Endothelial cell of umbilical vein (primary cell): Measurements from ENCODE around the gene OR6K3.

Experiments used
- CTCF ChIP-seq, 2 donors: IDR thresholded peaks; 1 replicate in 1 of 2; 2 replicates in 1 of 2; pipeline ENCODE4 v1.5.1; 2011; ENCODE audit warnings: low read length in 2 of 2, mild to moderate bottlenecking in 2 of 2, moderate library complexity in 2 of 2, control low read depth in 1 of 2, inconsistent platforms in 1 of 2, low read depth in 1 of 2; ENCODE audit not compliant: insufficient read depth in 1 of 2; ENCODE audit errors: extremely low read depth in 1 of 2
- EZH2 ChIP-seq: IDR thresholded peaks from 2 replicates; pipeline ENCODE4 v1.6.1; 2012; ENCODE audit warnings: borderline replicate concordance, low read depth, mild to moderate bottlenecking, moderate library complexity, low read length, inconsistent platforms; ENCODE audit not compliant: severe bottlenecking
- FOS ChIP-seq: IDR thresholded peaks from 2 replicates; pipeline ENCODE4 v1.6.1; 2011; ENCODE audit warnings: mild to moderate bottlenecking, low read length, moderate library complexity, borderline replicate concordance; ENCODE audit not compliant: insufficient read depth
- JUN ChIP-seq: IDR thresholded peaks from 2 replicates; pipeline ENCODE4 v1.6.1; 2011; ENCODE audit warnings: borderline replicate concordance, low read depth; ENCODE audit not compliant: insufficient read length, insufficient read depth
- MYC ChIP-seq: IDR thresholded peaks from one replicate; pipeline ENCODE4 v1.6.1; 2011; ENCODE audit warnings: mild to moderate bottlenecking, low read depth, low read length
- POLR2A ChIP-seq: IDR thresholded peaks from 2 replicates; pipeline ENCODE4 v1.6.1; 2012; ENCODE audit warnings: low read depth, mild to moderate bottlenecking, control low read depth, low read length
- POLR2AphosphoS5 ChIP-seq: IDR thresholded peaks from 2 replicates; pipeline ENCODE4 v1.6.1; 2012; ENCODE audit warnings: low read depth, mild to moderate bottlenecking, control low read depth, low read length, moderate library complexity; ENCODE audit not compliant: insufficient read depth
- TF ChIP-seq, protein P1 (sequence below): IDR thresholded peaks from 2 replicates; pipeline ENCODE4 v1.6.1; 2011; ENCODE audit not compliant: insufficient read depth, insufficient read length

- TF ChIP-seq CTCF (IDR thresholded peaks at IDR 0.05; ENCODE audit: extremely low read depth in 1 of 2, insufficient read depth in 1 of 2, low read depth in 1 of 2, low read length in 2 of 2) (no peak), POLR2A (no peak), POLR2AphosphoS5 (no peak), JUN (no peak), EZH2 (no peak), FOS (no peak), MYC (no peak)
- TF ChIP-seq, protein P1, sequence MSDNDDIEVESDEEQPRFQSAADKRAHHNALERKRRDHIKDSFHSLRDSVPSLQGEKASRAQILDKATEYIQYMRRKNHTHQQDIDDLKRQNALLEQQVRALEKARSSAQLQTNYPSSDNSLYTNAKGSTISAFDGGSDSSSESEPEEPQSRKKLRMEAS: no peak
These were observed 46.2 kb downstream of the OR6K3 start for GRCh38 chr1:158674302-158674701.
